ENCODE measurements around the gene ART1.

Gene ART1

GRCh38 chr11:3666023-3666530 is 21.1 kb downstream of the ART1 start:
- DNase-seq, result no peak

DNA sequence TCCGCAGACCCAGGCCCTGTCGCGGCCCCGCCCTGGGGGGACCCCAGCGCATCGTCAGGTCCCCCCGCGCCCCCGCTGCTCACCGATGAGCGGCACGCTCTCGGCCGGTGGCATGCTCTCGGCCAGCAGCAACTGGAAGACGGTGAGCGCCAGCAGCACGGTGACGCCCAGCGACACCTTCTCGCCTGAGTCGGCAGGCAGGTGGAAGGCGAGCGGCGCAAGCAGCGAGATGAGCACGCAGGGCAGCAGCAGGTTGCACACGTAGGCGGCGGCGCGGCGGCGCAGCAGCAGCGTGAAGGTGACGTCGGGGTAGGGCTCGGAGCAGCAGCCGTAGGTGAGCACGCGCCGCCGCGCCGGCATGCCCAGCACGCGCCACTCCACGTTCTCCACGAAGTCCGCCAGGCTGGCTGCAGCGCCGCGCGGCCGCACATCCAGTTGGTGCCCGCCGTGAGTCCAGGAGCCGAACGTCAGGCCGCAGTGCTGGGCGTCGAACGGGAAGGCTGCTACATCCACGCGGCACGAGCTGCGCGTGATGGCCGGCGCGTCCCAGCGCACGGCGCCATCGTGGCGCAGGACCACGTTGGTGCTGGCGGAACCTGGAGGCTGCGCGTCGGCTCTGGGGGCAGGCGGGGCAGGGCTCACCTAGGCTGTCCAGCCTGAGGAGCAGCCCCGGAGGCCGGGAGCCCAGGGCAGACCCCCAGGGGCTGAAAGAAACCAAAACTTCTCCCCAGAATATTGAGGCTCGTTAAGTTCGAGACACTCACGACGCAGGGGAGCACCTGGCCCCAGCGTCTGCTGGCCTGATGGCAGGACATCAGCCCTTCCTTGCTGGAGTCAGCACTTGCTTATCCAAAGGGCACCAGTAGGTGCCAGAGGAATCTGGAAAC is 22.5 kb downstream of the ART1 start:
- DNase-seq, result no peak

DNA sequence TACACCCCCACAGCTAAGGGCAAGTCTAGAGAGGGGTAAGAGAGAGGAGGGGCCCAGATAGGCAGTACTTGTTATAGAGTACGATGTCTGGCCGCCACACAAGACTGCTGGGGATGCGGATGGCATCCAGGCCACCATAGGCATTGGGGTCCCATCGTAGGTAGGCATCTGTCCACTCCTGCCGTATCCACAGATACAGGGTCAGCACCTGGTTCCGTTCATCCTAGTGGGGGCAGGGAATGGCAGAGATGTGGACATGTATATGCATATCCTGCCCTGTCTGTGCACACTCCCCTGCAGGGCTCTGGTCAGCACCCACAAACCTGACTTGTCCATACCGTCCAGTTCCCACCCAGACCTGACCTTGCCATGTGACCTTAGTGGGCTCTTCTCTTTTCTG is 24.2 kb downstream of the ART1 start:
- no peak for DNase-seq

DNA sequence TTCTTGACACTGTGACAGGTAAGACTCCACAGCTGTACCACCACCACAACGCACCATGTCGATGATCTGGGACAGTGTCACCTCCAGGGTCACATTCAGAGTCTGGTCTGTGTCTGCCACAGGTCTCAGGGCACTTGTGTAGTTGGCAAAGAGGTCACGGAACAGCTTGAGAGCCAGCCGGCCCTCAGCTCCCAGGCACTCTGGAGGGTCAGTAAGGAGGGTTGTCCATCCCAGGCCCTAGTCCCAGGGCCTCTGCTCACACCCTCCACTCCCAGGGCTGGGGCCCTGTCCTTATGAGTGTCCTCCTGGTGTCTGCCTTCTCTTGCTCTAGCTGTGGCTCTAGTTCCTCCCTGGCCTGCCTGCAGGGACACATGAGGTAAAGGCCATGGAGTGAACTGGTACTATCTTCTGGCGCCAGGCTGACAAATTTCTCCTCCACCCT is 24.8 kb downstream of the ART1 start:
- no peak for DNase-seq

- no peak for DNase-seq
Observed at GRCh38 chr11:3671334-3672254, 26.7 kb downstream of the ART1 start, which contains the start of gene CHRNA10. Gene CHRNA10, minus strand, starts transcription at chr11:3671384. Its CDS starts 72 bp downstream, at chr11:3671312.

- no peak for DNase-seq
Observed at GRCh38 chr11:3674189-3674588, 29.3 kb downstream of the ART1 start.

GRCh38 chr11:3675971-3676370 is 31.0 kb downstream of the ART1 start:
- no peak for DNase-seq

- no peak for DNase-seq
Observed at GRCh38 chr11:3679077-3679476, 34.1 kb downstream of the ART1 start.

- DNase-seq, result no peak
Observed at GRCh38 chr11:3683039-3683438, 38.1 kb downstream of the ART1 start.

- DNase-seq, result no peak
Observed at GRCh38 chr11:3684129-3684818, 39.3 kb downstream of the ART1 start.

DNA sequence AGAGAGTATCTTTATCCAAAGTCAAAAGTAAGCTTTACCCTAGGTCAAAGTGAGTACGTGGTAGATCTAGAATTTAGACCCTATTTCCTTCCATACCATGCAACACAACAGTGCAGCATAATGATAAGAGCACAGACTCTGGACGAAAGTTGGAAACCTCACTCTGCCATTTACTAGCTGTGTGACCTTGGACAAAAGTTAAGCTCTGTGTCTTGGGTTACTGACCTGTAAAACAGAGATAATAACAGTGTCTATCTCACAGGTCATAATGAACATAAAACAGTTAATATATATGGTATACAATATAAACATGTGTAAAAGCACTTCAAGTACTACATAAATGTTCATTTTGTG is 39.9 kb downstream of the ART1 start:
- no peak for DNase-seq

GRCh38 chr11:3685923-3686322 is 41.0 kb downstream of the ART1 start:
- no peak for DNase-seq

DNA sequence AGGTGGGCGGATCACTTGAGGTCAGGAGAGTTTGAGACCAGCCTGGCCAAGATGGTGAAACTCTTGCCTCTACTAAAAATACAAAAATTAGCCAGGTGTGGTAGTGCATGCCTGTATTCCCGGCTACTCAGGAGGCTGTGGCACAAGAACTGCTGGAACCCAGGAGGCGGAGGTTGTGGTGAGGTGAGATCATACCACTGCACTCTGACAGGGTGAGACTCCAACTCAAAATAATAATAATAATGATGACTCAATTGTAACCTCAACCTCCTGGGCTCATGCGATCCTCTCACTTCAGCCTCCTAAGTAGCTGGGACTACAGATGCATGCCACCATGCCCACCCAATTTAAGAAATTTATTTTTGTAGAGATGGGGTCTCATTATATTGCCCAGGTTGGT is 41.8 kb downstream of the ART1 start:
- DNase-seq, result no peak

- DNase-seq, result no peak
Observed at GRCh38 chr11:3700410-3700809, 55.5 kb downstream of the ART1 start.

DNA sequence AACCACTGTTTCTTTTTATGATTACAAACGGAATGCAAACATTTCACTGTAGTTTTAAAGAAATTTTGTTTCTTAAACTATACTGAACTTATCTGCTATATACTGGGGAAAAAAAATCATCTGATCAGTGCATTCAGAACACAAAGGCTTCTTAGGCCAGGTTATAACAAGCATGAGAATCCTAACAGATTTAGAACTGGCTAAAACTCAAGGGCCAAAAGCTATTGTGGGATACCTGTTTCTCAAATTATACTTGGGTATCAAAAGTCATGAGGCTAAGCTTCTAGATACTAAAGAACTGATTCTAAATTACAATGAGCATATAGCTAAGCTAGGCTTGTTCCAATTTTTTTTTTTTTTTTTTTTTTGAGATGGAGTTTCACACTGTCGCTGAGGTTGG is 56.0 kb downstream of the ART1 start:
- DNase-seq, result no peak

DNA sequence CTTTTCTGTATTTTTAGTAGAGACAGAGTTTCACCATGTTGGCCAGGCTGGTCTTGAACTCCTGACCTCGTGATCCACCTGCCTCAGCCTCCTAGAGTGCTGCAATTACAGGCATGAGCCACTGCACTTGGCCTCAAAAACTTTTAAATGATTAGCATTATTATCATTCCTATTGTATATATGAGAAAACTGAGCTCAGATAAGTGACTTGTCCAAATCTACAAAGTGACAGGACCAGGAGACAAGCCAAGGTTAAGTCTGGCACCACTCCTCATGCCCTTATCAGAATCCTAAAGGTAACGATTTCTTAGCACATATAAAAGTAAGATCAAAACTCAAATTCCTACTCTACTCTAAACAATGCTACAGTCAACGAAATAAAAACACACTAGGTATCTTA is 58.5 kb downstream of the ART1 start:
- DNase-seq, result no peak

- no peak for DNase-seq
Observed at GRCh38 chr11:3707176-3707575, 62.2 kb downstream of the ART1 start.

GRCh38 chr11:3709977-3710376 is 65.0 kb downstream of the ART1 start:
- no peak for DNase-seq

- no peak for DNase-seq
Observed at GRCh38 chr11:3710485-3711259, 65.7 kb downstream of the ART1 start.

GRCh38 chr11:3712274-3712673 is 67.3 kb downstream of the ART1 start:
- no peak for DNase-seq

Measured in central memory CD4-positive, alpha-beta T cell (primary cell).